ENCODE results near the gene TRIM29. TPM values are rescaled to one million over a fixed set of nuclear protein-coding genes. Genes with fewer than 3 reads are reported as not detected.

TRIM29 gene
- total RNA-seq, 2 experiments from 2014 or later, result not detected

- Mint-ChIP-seq H3K27ac (no peak overlapping the region), H3K27me3 (peaks cover 14% of the 10 kb centered on the region), H3K4me3 (no peak overlapping the region), H3K4me1 (no peaks in the 10 kb centered on the region), H3K9me3 (no peaks in the 10 kb centered on the region), H3K36me3 (ENCODE audit: low read depth) (no peaks in the 10 kb centered on the region)
- ChIA-PET CTCF (no interaction called here), POLR2A (no interaction called here)
- DNase-seq, result peak; percentile 8
Observed at GRCh38 chr11:120141768-120142423, 4.0 kb upstream of the TRIM29 start.

DNA sequence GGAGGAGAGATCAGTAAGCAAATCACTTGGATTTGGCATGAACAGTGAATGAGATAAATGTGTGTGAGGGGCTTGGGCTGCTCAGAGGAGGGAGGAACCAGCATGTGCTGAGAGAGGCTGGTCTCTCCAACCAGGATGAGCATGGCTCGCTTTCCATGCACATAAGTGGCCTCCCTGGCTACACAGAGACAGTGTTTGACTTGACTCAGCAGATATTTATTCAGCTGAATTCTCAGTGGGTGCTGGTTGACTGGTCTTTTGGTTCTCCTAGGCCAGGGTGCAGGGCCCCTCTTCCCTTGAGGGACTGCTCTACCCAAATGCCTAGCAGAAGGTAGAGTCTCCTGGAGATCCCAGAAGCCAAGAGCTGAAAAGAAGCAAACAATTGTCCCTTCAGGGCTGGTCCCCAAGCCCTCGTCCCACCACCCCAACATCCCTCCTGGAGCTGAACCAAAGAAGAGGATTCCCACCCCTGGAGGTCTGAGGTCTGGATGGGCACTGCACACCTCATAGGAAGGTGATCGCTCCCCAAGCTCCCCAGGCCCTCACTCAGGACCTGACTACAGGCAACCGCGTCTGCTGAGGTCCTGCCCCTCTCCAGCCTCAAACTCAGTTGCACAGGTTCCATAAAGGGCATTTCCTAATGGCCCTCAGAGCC lies 3.3 kb upstream of the TRIM29 start:
- CTCF ChIA-PET, result no interaction called here

GRCh38 chr11:120139316-120140069 lies 1.6 kb upstream of the TRIM29 start:
- Mint-ChIP-seq H3K9me3 (no peaks in the 10 kb centered on the region), H3K27ac (no peak overlapping the region), H3K36me3 (ENCODE audit: low read depth) (no peaks in the 10 kb centered on the region), H3K4me3 (no peak overlapping the region), H3K4me1 (no peaks in the 10 kb centered on the region), H3K27me3 (peaks cover 8% of the 10 kb centered on the region)
- DNase-seq, result peak; percentile 7
- ChIA-PET CTCF (no interaction called here), POLR2A (no interaction called here)

More for the DNA sequence above, 3.3 kb upstream of the TRIM29 start:
- no peaks in the 10 kb centered on the region for H3K4me1 Mint-ChIP-seq
- no peaks in the 10 kb centered on the region for H3K9me3 Mint-ChIP-seq
- no peak overlapping the region for H3K4me3 Mint-ChIP-seq
- peaks cover 11% of the 10 kb centered on the region for H3K27me3 Mint-ChIP-seq
- peak; percentile 6 for DNase-seq
- no peaks in the 10 kb centered on the region for H3K36me3 Mint-ChIP-seq (ENCODE audit: low read depth)
- no peak overlapping the region for H3K27ac Mint-ChIP-seq
- POLR2A ChIA-PET, result no interaction called here

DNA sequence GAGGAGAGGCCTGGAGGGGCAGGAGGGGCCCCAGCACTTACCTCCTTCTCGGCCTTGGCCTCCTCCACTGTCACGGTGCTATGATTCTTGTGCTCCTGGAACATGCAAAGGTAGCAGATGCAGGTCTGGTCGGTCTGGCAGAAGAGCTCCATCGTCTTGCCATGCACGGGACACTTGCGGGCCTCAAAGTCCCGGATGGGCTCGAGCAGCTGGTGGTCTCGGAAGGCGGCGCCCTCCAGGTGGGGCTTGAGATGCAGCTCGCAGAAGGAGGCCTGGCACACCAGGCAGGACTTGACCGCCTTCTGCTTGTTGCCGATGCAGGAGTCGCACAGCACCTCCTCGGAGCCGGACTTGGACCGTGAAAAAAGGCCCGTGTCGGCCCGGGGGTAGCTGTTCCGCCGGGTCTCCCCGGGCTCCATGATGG lies 714 bp downstream of the TRIM29 start:
- H3K27ac Mint-ChIP-seq, result no peak overlapping the region
- CTCF ChIA-PET, result interaction anchor here (1.2 kb wide), 1 partner anchor 29 kb away, joined by 3 read pairs; no protein-coding TSS in a partner anchor
- H3K9me3 Mint-ChIP-seq, result no peaks in the 10 kb centered on the region
- H3K4me3 Mint-ChIP-seq, result no peak overlapping the region
- H3K36me3 Mint-ChIP-seq (ENCODE audit: low read depth), result no peaks in the 10 kb centered on the region
- peaks cover 6% of the 10 kb centered on the region for H3K27me3 Mint-ChIP-seq
- no peaks in the 10 kb centered on the region for H3K4me1 Mint-ChIP-seq
- no peak for DNase-seq
- POLR2A ChIA-PET, result no interaction called here

GRCh38 chr11:120136356-120136755 lies 1.6 kb downstream of the TRIM29 start:
- POLR2A ChIA-PET, result no interaction called here
- CTCF ChIA-PET, result no interaction called here
- DNase-seq, result no peak
- Mint-ChIP-seq H3K27ac (no peak overlapping the region), H3K9me3 (no peaks in the 10 kb centered on the region), H3K4me3 (no peak overlapping the region), H3K4me1 (no peaks in the 10 kb centered on the region), H3K27me3 (peaks cover 5% of the 10 kb centered on the region), H3K36me3 (ENCODE audit: low read depth) (no peaks in the 10 kb centered on the region)

- ChIA-PET CTCF (no interaction called here), POLR2A (no interaction called here)
- Mint-ChIP-seq H3K4me3 (no peak overlapping the region), H3K4me1 (no peaks in the 10 kb centered on the region), H3K27ac (no peak overlapping the region), H3K27me3 (peaks cover 5% of the 10 kb centered on the region), H3K9me3 (no peaks in the 10 kb centered on the region), H3K36me3 (ENCODE audit: low read depth) (no peaks in the 10 kb centered on the region)
- no peak for DNase-seq
Observed at GRCh38 chr11:120135838-120136237, 2.1 kb downstream of the TRIM29 start.

DNA sequence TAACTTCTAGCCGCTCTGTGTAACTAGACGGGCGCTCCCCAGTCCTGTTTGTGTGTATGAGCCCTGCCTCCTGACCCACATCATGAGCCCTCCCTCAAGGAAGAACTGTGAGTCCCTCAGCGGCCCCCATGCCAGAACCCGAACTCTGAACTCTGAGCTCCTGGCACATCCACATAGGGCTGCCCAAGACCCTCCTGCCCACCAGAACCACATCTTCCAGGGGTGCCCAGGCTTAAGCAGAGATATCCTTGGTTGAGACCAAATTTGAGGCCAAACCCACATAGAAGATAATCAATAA lies 3.0 kb downstream of the TRIM29 start:
- peak; percentile 9 for DNase-seq

DNA sequence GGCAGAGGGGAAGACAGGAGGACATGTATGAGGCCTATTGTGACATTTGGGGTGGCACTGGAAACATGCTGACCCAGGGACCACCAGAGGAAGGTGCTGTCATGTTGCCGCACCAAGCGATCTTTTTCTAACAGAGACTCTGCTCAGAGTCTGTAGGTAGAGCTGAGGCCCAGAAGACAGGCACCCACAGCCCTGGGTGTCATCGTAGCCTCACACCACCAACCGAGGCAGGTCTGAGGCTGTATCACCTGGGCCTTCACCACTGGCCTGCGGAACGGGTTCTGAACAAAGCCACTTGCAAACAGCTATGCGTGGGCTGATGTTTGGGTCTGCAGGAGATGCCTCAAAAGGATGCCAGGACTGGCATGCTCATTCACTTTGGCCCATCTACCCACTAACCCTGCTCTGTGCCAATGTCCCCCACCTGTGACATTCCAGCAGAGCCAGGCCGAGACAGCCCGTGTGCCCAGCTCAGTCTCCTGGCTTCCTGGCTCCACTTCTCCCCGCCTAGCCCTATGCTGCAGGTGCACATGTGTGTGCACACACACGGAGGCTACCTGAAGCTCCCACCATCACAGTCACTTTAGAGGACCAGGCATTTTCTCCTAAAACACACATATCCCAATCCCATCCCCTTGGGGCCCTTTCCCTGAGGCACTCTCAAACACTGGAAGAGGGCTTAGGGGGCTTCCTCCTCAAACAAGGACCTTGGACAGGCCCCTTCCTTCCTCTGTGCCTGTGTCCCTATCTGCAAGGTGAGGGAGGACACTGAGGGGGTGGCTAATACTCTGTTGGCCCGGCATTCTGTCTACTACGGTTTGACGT lies 3.6 kb downstream of the TRIM29 start:
- Mint-ChIP-seq H3K27ac (no peak overlapping the region), H3K4me1 (no peaks in the 10 kb centered on the region), H3K36me3 (ENCODE audit: low read depth) (no peaks in the 10 kb centered on the region), H3K9me3 (no peaks in the 10 kb centered on the region), H3K4me3 (no peak overlapping the region), H3K27me3 (no peaks in the 10 kb centered on the region)
- ChIA-PET CTCF (no interaction called here), POLR2A (no interaction called here)
- no peak for DNase-seq

More for the DNA sequence above, 3.0 kb downstream of the TRIM29 start:
- POLR2A ChIA-PET, result no interaction called here
- Mint-ChIP-seq H3K4me3 (no peak overlapping the region), H3K27me3 (no peaks in the 10 kb centered on the region), H3K9me3 (no peaks in the 10 kb centered on the region), H3K27ac (no peak overlapping the region), H3K4me1 (no peaks in the 10 kb centered on the region), H3K36me3 (ENCODE audit: low read depth) (no peaks in the 10 kb centered on the region)
- CTCF ChIA-PET, result no interaction called here

DNA sequence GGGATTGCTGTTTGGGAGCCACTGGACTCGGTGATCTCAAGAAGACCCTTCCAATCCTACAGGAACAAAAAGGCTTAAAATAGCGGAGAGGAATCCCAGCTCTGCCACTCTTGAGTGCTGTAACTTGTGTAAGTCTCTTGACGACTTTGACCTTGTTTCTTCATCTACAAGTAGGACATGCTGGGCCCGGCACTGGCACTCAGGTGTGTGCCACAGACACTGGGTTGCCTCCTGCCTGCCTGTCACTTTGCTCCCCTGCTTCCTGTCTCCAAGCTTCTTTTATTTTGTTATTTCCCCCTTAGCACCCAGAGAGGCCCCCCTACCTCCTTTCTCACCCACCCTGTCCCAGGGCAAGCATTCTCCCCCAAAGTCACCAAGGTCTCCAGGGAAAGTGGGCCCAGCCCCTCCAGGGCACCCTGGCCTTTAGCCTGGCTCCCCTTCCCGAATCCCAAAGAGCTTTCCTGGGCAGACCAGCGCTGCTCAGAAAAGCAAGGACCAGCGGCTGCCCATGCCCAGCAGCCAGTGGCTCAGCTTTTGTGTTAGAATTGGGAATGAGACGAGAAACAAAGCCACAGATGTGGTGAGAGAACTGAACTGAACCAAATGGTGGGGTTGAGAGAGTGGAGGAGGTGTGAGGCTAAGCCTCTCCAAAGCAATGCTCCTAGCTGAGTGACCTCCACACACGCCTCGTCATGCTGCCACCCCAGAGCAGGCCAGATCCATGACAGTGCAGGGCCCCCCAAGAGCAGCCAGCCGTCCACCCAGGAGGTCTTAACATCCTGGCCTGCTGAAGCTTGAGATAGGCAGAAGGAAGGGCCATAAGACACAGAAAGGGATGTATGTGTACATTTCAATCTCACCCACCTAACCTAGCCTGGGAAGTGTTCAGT lies 4.5 kb downstream of the TRIM29 start:
- H3K9me3 Mint-ChIP-seq, result no peaks in the 10 kb centered on the region
- no peaks in the 10 kb centered on the region for H3K36me3 Mint-ChIP-seq (ENCODE audit: low read depth)
- ChIA-PET POLR2A (no interaction called here), CTCF (no interaction called here)
- no peak overlapping the region for H3K4me3 Mint-ChIP-seq
- no peaks in the 10 kb centered on the region for H3K27me3 Mint-ChIP-seq
- no peaks in the 10 kb centered on the region for H3K4me1 Mint-ChIP-seq
- H3K27ac Mint-ChIP-seq, result no peak overlapping the region
- DNase-seq, result no peak

GRCh38 chr11:120132645-120133185 lies 5.2 kb downstream of the TRIM29 start:
- H3K27ac Mint-ChIP-seq, result no peak overlapping the region
- no peaks in the 10 kb centered on the region for H3K9me3 Mint-ChIP-seq
- ChIA-PET CTCF (no interaction called here), POLR2A (no interaction called here)
- no peak for DNase-seq
- H3K4me3 Mint-ChIP-seq, result no peak overlapping the region
- no peaks in the 10 kb centered on the region for H3K4me1 Mint-ChIP-seq
- no peaks in the 10 kb centered on the region for H3K36me3 Mint-ChIP-seq (ENCODE audit: low read depth)
- H3K27me3 Mint-ChIP-seq, result no peaks in the 10 kb centered on the region

- Mint-ChIP-seq H3K9me3 (no peaks in the 10 kb centered on the region), H3K27me3 (no peaks in the 10 kb centered on the region), H3K4me3 (no peak overlapping the region), H3K27ac (no peak overlapping the region), H3K36me3 (ENCODE audit: low read depth) (no peaks in the 10 kb centered on the region), H3K4me1 (no peaks in the 10 kb centered on the region)
- ChIA-PET POLR2A (no interaction called here), CTCF (no interaction called here)
- DNase-seq, result no peak
Observed at GRCh38 chr11:120131941-120132644, 5.8 kb downstream of the TRIM29 start.
